Measurements from ENCODE around the gene NGEF.

NGEF gene

GRCh38 chr2:233000886-233001750 is 11.9 kb downstream of the NGEF start:
- TF ChIP-seq CTCF (IDR thresholded peaks at IDR 0.05; ENCODE audit: extremely low read depth, missing control alignments) = no peak
- DNase-seq (ENCODE audit: low spot score) = no peak

DNA sequence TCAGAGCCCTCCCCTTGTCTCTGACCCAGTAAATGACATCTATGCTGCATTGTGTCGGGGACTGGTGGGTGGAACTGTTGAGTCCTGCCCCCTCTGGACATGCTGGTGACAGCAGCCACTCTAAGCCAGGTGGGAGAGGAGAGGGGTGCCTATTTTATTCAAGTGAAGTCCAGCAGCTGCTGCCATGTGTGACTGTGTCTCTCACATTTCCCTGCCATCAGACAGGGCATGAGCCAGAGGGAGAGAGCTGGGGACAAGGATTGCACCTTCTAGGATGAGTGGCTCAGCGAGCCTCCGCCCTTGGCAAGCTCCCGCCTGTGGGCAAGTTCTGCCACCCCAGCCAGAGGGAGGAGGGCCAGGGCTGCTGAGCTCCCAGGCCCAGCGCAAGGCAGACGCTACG is 13.7 kb downstream of the NGEF start:
- no peak for TF ChIP-seq CTCF (IDR thresholded peaks at IDR 0.05; ENCODE audit: extremely low read depth, missing control alignments)
- no peak for DNase-seq (ENCODE audit: low spot score)

DNA sequence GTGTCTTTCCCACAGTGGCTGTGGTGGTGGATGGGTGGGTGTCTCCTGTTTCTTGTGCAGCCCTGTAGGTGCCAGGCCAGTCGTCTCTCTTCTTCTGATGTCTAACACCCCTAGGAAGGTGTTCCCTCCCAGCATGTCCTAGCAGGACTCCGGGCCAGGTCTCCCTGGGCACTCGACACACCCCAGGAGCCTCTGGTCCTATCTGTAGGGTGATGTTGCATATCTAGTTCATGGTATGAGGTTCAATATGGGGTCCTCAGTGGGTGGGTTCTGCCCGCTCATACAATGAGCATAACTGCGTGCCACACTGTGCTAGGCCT is 14.4 kb downstream of the NGEF start:
- no peak for DNase-seq (ENCODE audit: low spot score)
- TF ChIP-seq CTCF (IDR thresholded peaks at IDR 0.05; ENCODE audit: extremely low read depth, missing control alignments) = no peak

DNA sequence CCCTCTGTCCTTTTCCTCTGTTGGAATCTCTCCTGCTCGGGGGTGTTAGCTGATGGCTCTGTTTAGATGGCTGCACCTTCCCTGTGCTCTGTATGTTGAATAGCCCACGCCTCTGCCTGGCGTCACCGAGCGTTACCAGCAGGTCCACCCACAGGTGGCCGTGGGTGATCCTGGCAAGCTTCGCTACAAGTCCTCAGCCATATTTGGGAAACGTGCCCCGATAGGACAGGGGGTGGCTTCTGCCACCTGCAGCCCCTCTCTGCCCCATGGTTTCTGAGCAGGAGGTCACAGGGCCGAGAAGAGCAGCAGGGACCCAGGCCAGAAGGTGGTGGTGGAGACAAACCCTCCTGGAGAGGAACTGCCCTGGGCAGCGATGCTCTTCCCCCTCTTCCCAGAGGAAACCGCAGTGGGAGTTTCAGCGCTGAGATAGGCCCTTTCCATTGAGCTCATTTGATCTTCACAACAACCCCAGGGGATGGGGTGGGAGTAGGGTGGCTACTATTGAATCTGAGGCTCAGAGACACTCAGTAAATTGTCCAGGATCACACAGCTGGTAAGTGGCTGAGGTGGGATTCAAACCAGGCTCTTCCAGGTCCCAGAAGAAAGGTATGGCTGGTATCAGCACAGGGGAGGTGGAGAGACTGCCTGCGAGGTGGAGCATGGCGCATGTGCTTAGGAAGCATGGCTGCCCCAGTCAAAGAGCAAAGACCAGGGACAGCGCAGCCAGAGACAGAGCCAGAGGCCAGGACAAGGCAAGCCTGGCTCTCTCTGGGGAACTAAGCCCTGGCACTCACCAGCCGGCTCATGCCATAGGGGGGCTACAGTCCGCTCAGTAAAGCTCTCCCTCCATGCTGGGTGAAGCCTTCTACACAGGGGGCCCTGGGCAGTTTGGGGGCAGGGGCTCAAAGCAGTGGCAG is 15.0 kb downstream of the NGEF start:
- TF ChIP-seq CTCF (IDR thresholded peaks at IDR 0.05; ENCODE audit: extremely low read depth, missing control alignments) = no peak
- DNase-seq (ENCODE audit: low spot score) = no peak

DNA sequence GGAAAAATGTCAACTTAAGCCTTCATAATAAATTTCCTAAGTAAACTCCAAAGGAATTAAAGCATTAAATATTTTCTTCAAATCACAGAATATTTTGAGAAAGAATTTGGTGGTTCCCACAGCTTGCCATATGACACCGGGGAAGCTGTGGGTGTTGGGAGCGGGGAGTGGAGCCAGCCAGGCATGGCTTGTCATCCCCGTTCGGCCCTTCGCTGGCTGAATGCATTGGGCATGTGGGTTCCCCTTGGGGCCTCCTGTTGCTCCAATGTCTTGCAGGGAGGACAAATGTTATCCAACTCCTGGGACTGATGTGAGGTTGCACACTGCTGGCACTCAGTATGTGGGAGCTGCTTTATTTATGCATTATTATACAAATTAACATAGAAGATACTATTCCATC is 18.6 kb downstream of the NGEF start:
- no peak for TF ChIP-seq CTCF (IDR thresholded peaks at IDR 0.05; ENCODE audit: extremely low read depth, missing control alignments)

DNA sequence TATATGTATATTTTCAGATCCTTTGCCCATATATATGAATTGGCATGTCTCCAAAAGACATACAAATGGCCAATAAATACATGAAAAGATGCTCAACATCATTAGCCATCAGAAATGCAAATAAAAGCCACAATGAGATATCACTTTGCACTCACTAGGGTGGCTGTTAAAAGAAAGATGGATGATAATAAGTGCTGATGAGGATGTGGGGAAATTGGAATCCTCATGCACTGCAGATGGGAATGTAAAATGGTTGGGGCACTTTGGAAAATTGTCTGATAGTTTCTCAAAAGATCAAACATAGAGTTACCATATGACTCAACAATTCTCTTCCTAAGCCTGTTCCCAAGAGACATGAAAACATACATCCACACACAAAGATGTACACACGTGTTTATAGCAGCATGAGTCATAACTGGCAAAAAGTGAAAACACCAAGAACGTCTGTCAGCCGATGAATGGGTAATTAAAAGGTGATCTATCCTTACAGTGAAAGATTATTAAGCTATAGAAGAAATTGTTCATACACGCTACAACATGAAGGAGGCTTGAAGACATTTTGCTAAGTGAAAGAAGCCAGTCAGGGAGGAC is 19.7 kb downstream of the NGEF start:
- no peak for DNase-seq (ENCODE audit: low spot score)

More for the DNA sequence above, 18.6 kb downstream of the NGEF start:
- no peak for DNase-seq (ENCODE audit: low spot score)

More for the DNA sequence above, 19.7 kb downstream of the NGEF start:
- no peak for TF ChIP-seq CTCF (IDR thresholded peaks at IDR 0.05; ENCODE audit: extremely low read depth, missing control alignments)
